ENCODE measurements around the gene ISOC1.

ISOC1 gene

GRCh38 chr5:129094924-129095899 lies 663 bp downstream of the ISOC1 start:
- DNase-seq (ENCODE audit: low read depth): no peak

DNA sequence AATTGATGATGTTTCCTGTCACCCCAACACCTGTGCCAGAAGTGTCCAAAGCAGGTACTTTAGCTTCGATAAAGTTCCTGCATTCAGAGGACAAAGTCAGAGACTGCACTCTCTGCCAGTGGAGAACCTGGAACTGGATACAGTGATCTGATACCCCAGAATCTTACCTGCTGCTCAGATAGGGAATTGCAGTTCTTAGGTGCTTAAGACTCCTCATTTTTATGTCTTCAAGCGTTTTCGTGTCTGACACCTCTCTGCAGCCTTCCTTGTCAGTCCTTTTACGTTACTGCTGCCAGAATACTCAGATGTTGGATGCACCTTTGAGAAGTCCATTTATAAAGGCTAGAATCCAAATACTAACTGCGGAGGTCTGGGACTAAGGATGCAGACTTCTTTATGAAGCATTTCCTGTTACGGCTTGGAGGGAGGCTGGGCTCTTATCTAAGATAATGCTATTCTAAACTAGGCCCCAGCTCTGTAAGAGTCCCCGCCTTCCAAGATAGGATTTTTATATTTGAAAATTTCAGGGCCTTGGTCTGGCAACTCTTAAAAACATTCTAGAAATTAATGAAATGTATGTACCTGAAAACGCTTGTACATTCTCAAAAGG lies 1.9 kb downstream of the ISOC1 start:
- no peak for DNase-seq (ENCODE audit: low read depth)

DNA sequence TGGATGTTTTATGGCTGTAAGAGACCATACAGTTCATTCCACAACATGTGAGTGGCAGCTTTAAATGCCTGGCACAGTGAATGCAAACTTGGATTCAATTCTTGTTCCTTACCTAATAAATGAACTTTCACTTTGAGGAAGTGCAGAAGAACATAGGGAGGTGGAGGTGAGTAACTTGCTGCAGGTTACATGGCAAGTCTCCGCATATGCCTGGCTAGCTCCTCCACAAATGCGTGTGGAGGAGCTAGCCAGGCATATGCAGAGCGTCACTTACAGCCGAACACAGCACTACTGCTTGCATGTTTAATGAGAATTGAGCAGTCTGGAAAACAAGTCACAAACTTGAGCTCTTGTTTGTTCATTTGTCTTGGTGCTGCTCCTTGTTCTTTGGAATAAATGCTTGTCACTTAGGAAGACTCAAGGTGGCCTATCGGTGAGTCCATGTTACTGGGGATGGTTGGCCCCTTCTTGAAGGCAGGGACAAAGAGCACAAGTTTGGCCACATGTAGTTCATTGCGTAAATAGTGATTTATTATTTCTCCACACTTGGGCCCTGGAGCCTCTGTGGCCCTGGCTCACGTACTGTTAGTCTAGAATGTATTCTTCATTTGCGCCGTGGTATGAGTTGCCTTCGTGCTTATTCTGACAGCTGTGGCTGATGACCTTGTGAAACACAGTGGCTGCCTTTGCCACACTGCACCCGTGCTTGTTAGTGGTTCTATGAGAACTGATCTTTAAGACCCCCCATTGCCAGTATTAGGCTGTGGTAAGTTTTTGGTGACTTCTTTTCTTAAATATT lies 3.1 kb downstream of the ISOC1 start:
- DNase-seq (ENCODE audit: low read depth): no peak

- no peak for DNase-seq (ENCODE audit: low read depth)
Measured at GRCh38 chr5:129098488-129099183, 4.1 kb downstream of the ISOC1 start.

DNA sequence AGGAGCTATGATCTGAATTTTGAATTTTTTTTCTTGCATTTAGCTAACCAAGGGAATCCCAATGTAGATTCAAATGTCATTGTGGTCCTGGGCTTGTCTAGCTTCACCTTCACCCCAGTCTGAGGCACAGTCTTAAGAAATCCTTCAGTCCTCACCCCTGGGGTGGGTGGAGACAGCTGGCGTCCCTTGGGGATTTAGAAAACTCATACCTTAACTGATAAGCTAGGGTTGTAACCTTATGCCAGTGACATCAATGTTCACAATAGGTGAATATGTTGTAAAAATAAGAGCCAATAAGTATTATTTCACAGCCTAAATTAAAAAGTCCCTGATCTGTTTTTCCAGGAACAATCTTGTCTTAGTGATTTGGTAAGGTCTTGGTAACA lies 4.6 kb downstream of the ISOC1 start:
- DNase-seq (ENCODE audit: low read depth): no peak

DNA sequence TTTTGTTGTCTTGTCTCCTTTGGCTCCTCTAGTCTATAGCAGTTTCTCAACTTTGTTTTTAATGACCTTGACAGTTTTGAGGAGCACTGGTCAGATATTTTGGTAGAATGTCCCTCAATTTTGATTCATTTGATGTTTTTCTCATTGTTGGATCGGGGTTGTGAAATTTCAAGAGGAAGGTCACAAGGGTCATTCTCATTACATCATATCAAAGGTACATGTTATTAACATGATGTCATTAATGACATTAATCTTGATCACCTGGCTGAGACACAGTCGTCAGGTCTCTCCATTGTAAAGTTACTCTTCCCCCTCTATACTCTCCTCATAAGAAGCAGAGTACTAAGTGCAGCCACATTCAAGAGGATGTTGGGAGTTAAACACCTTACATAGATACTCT lies 7.2 kb downstream of the ISOC1 start:
- no peak for DNase-seq (ENCODE audit: low read depth)

GRCh38 chr5:129103397-129103796 lies 8.8 kb downstream of the ISOC1 start:
- DNase-seq (ENCODE audit: low read depth): no peak

GRCh38 chr5:129104915-129105455 lies 10.4 kb downstream of the ISOC1 start:
- DNase-seq (ENCODE audit: low read depth): no peak

DNA sequence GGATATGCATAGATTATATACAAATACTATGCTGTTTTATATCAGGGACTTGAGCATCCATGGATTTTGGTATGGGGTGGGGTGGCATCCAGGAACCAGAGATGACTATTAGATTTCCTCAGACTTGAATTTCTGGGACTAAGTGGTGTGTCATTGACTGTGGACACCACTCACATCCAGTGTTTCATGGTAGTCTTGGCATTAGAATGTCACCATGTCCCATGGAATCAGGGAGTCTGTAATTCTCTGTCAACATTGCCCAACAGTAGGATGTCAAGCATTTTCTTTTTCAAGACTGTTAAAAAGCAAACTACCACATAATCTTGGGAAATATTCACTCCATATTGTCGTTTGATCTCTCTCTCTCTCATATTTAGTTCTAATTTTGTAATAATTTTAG lies 13.1 kb downstream of the ISOC1 start:
- no peak for DNase-seq (ENCODE audit: low read depth)

GRCh38 chr5:129110742-129111141 lies 16.2 kb downstream of the ISOC1 start:
- no peak for DNase-seq (ENCODE audit: low read depth)

- DNase-seq (ENCODE audit: low read depth): no peak
Measured at GRCh38 chr5:129111351-129111750, 16.8 kb downstream of the ISOC1 start.

GRCh38 chr5:129112295-129112694 lies 17.7 kb downstream of the ISOC1 start:
- no peak for DNase-seq (ENCODE audit: low read depth)

- no peak for DNase-seq (ENCODE audit: low read depth)
Measured at GRCh38 chr5:129113867-129114266, 19.3 kb downstream of the ISOC1 start.

- DNase-seq (ENCODE audit: low read depth): no peak
Measured at GRCh38 chr5:129114539-129115193, 20.1 kb downstream of the ISOC1 start.

- no peak for DNase-seq (ENCODE audit: low read depth)
Measured at GRCh38 chr5:129115680-129116079, 21.1 kb downstream of the ISOC1 start.

- DNase-seq (ENCODE audit: low read depth): no peak
Measured at GRCh38 chr5:129116797-129117196, 22.2 kb downstream of the ISOC1 start.

DNA sequence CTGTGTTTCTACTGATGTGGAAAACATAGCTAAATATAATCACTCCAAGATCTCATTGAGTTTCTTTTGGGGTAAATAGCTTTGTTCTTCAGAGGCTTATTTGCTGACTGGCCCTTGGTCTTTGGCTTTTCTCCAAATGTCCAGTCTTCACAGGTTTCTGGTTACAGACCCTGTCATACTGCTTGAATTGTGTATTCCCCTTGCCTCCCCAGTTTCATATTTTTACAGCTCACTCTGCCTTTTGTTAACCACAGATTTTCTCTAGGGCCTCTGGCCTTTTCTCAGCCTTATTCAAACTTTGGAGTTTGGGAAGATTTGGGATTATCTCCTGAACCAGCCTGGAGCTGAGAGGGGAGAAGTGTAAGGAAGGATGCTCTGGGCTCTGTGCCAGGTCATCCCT lies 23.9 kb downstream of the ISOC1 start:
- no peak for DNase-seq (ENCODE audit: low read depth)

DNA sequence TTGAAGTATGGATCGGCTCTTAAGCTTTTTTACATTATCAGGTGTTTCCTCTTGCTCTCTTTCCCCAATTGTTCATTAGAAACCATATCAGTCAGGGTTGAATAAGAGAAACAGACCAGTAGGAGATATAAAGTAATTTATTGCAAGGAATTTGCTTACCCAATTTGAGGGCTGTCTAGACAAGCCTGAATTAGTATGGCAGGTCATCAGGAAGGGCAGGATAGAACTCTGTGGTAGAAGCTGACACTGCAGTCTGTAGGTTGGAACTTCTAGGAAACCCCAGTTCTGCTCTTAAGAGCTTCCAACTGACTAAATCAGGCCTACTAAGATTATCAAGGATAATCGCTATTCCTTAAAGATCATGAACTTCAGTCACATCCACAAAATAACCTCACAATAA lies 24.3 kb downstream of the ISOC1 start:
- no peak for DNase-seq (ENCODE audit: low read depth)

- no peak for DNase-seq (ENCODE audit: low read depth)
Measured at GRCh38 chr5:129120158-129120581, 25.6 kb downstream of the ISOC1 start.

GRCh38 chr5:129122560-129122959 lies 28.0 kb downstream of the ISOC1 start:
- no peak for DNase-seq (ENCODE audit: low read depth)

DNA sequence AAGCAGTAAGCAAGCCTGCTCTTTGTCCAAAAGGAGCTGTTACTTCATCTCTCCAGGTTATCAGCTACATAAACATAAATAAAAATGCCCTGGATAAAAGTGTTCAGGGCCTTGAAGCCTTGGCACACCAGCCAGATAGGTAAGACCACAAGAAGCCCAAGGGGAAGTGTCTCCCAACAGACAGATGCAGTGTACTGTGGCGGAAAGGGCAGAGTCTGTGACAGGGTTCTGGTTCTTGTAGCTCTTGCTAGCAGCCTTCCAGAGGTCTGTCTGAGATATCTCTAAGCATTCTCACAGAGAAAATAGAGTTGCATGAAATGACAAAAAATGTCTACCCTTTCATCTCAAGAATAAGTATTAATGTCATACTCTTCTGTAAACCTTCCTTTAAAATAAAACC lies 30.1 kb downstream of the ISOC1 start:
- no peak for DNase-seq (ENCODE audit: low read depth)
